ENCODE measurements around the gene PFDN4. TPM values are rescaled to one million over a fixed set of nuclear protein-coding genes. Genes with fewer than 3 reads are reported as not detected.
"Not testable (repeated sequence)": the region's sequence is repeated elsewhere in the genome, so short reads cannot be mapped to it uniquely, and the experiment has no call there.

The PFDN4 gene
- total RNA-seq, 4 donors from 2014 or later = 32.8 to 71.0 (median 40.2) TPM

DNA sequence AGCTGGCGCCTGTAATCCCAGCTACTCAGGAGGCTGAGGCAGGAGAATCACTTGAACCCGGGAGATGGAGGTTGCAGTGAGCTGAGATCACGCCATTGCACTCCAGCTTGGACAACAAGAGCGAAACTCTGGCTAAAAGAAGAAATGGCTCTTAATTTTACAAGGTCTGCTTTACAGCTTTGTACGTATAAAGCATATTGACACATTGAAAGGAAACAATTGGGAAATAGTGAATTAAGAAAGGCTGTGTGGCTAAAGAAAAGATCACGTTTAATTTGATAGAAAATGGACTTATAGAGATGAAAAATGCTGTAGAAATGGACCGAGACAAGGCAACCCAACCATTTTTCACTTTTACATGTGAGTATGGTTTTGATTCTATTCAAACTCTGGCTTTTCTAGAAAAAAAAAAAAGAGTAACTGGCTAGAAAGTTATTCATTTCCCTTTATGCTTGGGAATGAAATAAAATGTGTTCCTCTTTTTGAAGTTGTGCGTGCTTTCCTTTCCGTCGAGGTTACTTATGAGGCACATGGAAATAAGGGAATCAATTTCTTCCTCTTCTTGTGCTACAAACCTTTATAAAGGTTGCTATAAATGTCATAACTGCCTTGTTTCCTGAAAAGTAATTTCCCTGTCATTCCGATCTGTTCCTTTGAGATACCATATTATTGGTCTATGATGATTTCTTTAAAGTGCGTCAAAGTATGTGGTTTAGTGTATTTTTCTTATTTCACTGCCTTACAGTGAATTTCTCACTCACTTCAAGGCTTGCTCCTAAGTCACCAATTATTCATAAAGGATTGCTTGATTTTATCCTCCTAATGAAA is 29.4 kb downstream of the PFDN4 start:
- no peak for DNase-seq (ENCODE audit: low spot score in 2 of 2)

DNA sequence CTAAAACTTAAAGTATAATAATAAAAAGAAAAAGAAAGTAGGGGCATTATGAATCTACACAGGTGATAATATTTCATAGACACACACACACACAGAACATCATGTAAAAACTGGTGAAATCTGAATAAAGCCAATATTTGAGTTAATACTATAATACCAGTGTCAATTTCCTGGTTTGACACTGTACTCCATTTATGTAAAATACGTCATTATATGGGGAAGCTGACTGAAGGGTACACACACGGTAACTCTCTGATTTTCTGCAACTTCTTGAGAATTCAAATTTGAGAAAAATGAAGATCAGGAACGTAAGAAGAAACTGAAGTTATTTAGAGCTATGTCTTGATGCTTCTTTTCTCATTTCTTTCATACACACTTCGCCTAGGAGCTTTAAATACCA is 36.2 kb downstream of the PFDN4 start:
- DNase-seq (ENCODE audit: low spot score in 2 of 2) = no peak
- 79 to 84% methylated on average over 4 of the region's 4 CpGs for WGBS, 2 donors
- H3K4me3 ChIP-seq (ENCODE audit: low read depth, poor library complexity, severe bottlenecking) = no peak overlapping the region
- TF ChIP-seq, protein P1, sequence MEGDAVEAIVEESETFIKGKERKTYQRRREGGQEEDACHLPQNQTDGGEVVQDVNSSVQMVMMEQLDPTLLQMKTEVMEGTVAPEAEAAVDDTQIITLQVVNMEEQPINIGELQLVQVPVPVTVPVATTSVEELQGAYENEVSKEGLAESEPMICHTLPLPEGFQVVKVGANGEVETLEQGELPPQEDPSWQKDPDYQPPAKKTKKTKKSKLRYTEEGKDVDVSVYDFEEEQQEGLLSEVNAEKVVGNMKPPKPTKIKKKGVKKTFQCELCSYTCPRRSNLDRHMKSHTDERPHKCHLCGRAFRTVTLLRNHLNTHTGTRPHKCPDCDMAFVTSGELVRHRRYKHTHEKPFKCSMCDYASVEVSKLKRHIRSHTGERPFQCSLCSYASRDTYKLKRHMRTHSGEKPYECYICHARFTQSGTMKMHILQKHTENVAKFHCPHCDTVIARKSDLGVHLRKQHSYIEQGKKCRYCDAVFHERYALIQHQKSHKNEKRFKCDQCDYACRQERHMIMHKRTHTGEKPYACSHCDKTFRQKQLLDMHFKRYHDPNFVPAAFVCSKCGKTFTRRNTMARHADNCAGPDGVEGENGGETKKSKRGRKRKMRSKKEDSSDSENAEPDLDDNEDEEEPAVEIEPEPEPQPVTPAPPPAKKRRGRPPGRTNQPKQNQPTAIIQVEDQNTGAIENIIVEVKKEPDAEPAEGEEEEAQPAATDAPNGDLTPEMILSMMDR (IDR thresholded peaks at IDR 0.05) = no peak
- TF ChIP-seq POLR2A (IDR thresholded peaks at IDR 0.05) = no peak
- intact Hi-C loops (cut with DNase I; ENCODE audit: low total_unique reads) = no loop called here

More for the DNA sequence above, 29.4 kb downstream of the PFDN4 start:
- TF ChIP-seq, protein P1 (IDR thresholded peaks at IDR 0.05) = no peak
- no peak for TF ChIP-seq POLR2A (IDR thresholded peaks at IDR 0.05)
- WGBS, 2 donors = 67 to 70% methylated on average over 12 of the region's 12 CpGs
- H3K4me3 ChIP-seq (ENCODE audit: low read depth, poor library complexity, severe bottlenecking) = no peak overlapping the region
- intact Hi-C loops (cut with DNase I; ENCODE audit: low total_unique reads) = no loop called here

DNA sequence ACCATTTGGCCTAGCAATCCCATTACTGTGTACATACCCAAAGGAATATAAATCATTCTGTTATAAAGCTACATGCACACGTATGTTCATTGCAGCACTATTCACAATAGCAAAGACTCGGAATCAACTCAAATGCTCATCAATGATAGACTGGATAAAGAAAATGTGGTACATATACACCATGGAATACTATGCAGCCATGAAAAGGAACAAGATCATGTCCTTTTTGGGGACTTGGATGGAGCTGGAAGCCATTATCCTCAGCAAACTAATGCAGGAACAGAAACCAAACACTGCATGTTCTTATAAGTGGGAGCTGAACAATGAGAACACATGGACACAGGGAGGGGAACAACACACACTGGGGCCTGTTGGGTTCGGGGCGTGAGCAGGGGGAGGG is 40.8 kb downstream of the PFDN4 start:
- WGBS, 2 donors = 80 to 88% methylated on average over 4 of the region's 4 CpGs
- DNase-seq (ENCODE audit: low spot score in 2 of 2); intact Hi-C loops (cut with DNase I; ENCODE audit: low total_unique reads); H3K4me3 ChIP-seq (ENCODE audit: low read depth, poor library complexity, severe bottlenecking): not testable (repeated sequence)

DNA sequence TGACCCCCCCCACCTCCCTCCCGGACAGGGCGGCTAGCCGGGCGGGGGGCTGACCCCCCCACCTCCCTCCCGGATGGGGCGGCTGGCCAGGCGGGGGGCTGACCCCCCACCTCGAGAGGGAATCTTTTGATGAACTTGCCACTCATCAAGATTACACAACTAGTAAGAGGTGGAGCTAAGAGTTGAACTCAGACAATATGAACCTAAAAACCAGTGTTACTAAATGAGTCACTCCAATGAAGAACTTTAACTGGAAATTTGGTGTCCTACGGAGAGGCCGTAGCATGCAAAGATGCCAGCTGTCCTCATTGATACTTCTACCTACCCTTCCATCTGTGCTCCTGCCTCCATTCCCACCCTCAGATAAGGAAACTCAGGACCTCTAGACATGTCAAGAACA is 42.8 kb downstream of the PFDN4 start:
- intact Hi-C loops (cut with DNase I; ENCODE audit: low total_unique reads) = no loop called here
- no peak for TF ChIP-seq POLR2A (IDR thresholded peaks at IDR 0.05)
- TF ChIP-seq, protein P1 (IDR thresholded peaks at IDR 0.05) = no peak
- WGBS, 2 donors = 67 to 79% methylated on average over 4 to 6 of the region's 10 CpGs
- DNase-seq (ENCODE audit: low spot score in 2 of 2) = no peak
- H3K4me3 ChIP-seq (ENCODE audit: low read depth, poor library complexity, severe bottlenecking) = no peak overlapping the region

DNA sequence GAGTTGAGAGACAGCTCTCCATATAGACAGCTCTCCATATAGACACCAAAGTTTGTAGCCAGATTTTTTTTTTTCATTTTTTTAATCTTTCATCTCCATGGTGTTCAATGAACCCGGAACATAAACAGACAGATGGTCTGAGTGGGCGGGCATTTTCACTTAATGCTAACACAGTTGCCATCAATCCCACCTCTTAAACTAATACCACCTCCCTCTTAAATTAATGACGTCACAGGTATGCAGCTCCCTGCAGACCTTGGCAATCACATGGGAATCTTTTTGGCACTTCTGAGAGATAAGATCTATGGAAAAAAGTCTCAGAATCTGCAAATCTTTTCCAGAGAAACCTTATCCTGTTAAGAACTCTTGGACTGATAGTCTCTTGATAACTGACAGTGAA is 43.2 kb downstream of the PFDN4 start:
- no peak for DNase-seq (ENCODE audit: low spot score in 2 of 2)
- intact Hi-C loops (cut with DNase I; ENCODE audit: low total_unique reads) = no loop called here
- 69 to 78% methylated on average over 3 of the region's 3 CpGs for WGBS, 2 donors
- H3K4me3 ChIP-seq (ENCODE audit: low read depth, poor library complexity, severe bottlenecking) = no peak overlapping the region
- no peak for TF ChIP-seq POLR2A (IDR thresholded peaks at IDR 0.05)
- TF ChIP-seq, protein P1 (IDR thresholded peaks at IDR 0.05) = no peak

DNA sequence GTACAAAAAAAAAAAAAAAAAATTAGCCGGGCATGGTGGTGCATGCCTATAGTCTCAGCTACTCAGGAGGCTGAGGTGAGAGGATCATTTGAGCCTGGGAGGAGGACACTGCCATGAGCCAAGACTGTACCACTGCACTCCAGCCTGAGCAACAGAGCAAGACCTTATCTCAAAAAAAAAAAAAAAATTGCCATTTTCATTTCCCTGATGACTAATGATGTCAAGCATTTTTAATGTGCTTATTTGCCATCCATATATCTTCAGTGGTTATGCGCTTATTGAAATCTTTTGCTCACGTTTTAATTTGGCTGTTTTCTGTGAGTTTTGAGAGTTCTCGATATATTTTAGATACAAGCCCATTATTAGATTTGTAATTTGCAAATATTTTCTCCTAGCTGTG is 46.7 kb downstream of the PFDN4 start:
- no peak overlapping the region for H3K4me3 ChIP-seq (ENCODE audit: low read depth, poor library complexity, severe bottlenecking)
- WGBS, 2 donors = 68 to 86% methylated on average over 4 of the region's 4 CpGs
- intact Hi-C loops (cut with DNase I; ENCODE audit: low total_unique reads) = no loop called here
- no peak for TF ChIP-seq POLR2A (IDR thresholded peaks at IDR 0.05)
- TF ChIP-seq, protein P1 (IDR thresholded peaks at IDR 0.05) = no peak
- DNase-seq (ENCODE audit: low spot score in 2 of 2) = no peak

All from lower leg skin (tissue), 4 donors.